GM21619 (cell line): Measurements from ENCODE around the gene DYRK2.

Experiments used
- ATAC-seq: cut with Tn5 transposase; IDR thresholded peaks from one replicate; pipeline ENCODE4 v1.9.1; 2021; ENCODE audit not compliant: unreplicated experiment

DYRK2 gene

DNA sequence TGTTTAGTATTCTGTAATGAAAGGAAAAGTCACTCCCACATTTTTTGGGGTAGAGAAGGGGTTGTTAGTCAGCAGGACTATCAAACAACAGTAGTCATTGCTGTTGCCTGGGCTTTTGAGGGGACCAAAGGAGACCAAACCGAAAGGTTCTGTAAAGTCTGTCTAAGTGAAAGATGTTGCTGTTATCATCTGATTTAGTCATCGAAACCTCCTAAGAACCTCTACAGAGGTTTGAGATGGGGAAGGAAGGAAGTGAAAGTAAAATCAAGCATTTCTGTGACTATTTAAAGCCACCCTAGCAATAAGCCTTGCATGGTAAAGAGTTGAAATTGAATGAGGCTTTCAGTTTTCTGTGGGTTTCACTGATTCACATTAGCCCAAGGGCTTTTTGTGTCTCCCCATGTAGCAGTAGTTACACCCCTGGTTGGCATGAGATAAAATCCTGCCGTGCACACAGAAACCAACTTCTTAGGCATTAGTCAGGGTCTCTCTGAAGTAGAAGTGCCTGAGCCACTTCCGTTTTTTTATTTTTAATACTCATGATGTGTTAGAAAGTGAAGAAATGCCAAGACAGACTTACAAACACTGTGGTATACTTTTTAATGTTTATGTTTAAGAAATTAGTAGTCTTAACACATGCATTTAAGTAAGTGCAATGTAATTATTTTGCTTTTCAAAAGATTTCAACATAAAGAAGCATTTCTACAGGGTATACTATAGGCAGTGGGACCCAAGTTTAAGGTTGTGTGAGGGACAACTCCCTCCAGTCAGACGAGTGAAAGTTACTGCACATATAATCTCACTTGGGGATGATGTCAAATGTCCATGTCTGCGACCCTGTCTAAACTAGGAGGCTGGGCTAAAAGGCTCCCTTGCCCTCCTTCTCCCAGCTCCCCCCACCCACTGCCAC, 50.4 kb downstream of the DYRK2 start:
- ATAC-seq, result peak; percentile 97

DNA sequence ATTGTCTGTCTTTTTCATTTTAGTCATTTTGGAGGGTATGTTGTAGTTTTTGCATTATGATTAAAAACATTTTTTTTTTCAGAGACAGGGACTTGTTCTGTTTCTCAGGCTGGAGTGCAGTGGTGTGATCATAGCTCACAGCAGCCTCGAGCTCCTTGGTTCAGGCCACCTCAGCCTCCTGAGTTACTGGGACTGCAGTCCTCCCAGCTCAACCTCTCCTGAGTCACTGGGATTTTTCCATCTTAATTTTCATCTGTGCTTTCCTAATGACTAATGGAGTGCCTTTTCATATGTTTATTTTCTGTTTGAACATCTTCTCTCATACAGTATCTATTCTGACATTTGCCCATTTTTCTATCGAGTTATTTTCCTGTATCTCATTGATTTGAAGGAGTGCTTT, 52.6 kb downstream of the DYRK2 start:
- ATAC-seq, result no peak

DNA sequence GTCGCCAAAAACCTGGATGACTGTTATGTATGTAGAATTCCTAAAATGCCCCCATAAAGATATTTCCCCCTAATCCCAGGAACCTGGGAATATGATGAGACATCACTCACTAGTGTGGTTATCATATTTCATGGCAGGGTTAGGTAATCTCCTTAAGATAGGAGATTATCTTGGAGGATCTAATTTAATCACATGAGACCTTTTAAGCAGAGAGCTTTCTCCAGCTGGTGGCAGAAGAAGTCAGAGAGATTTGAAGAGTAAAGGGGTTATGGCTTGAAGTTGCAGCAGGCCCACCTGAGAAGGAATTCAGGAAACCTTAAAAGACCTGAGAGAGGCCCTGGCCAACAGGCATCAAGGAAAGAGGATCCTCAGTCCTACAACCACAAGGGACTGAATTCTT, 53.6 kb downstream of the DYRK2 start:
- ATAC-seq, result no peak

DNA sequence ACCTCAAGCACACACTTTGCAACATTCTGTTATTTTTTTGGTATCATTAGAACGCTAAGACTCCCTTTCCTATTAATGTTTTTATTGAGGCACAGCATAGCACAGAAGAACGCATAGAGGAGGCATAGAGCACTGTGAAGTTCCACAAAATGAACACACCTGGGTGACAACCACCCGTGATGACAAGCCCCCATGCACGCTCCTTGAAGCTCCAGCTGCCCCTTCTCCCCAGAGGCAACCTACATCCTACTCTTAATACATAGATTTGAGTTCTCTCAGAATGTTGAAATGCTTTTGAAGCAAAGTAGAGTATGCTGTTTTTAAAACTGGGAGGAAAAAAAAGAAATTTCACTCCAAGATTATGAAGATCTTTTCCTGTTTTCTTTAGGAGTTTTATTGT, 55.5 kb downstream of the DYRK2 start:
- ATAC-seq, result no peak

DNA sequence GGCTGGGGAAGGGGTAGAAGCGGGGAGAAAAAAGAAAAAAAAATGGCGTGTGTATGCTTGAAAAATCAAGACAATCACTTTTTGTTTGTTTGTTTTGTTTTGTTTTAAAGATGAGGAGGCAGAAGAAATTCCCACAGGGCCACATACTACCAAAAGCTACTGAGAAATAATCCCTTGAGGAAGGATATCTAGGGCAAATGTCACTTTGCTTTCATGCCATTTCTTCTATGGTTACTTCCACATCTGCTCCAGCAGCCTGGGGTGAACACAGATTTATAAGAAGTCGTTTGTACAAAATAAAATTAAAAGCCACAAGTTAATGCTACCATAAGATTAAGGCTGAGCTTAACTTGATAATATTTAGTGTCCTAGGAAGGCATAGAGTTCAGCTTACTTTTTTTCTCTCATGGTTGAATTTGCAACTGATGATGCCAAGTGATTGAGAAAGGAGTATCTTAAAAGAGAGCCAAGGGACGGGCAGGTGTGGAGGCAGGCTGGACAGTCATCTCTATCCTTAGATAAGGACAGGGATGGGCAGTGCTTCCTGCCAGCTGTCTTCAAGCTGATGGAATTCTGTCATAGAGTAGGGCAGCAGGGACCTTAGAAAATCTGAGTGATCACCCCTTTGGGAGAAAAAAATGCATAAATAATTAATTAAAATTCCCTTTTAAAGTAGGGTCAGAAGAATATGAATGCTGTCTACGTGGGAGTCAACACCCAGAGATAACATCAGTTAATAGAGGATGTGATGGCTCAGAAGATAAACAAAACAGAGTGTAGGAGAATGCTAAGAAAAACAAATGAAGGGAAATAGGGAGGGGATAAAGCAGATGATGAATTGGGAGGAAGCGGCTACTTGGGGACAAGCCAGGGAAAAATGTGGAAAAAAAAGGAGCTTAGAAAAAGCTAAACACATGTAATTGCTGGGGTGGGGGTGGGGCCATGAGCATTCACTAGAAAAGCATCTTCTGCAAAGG, 57.1 kb downstream of the DYRK2 start:
- ATAC-seq, result no peak

DNA sequence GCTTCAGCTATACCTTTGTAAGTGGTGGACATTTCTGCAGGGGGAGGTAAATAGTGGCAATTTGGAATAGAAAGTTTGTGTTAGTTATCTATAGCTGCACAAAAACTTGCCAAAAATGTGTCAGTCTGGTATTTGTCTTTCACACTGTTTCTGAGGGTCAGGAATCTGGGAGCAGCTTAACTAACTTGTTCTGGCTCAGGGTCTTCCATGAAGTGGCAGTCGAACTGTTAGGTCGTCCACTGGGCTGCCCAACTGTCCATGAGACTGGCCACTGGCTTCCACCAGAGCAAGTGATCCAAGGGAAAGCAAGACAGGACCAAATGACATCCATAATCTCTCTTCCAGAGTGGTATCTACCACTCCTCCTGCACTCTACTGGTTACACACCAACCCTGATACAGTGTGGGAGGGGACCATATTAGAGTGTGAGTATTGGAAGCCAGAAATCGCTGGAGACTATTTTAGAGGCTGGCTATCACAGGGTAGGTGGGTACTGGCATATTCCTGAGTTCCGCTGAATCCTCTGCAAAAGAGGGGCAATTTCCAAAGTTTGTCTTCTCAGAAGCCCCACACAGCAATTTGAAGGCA, 60.9 kb downstream of the DYRK2 start:
- ATAC-seq, result no peak

DNA sequence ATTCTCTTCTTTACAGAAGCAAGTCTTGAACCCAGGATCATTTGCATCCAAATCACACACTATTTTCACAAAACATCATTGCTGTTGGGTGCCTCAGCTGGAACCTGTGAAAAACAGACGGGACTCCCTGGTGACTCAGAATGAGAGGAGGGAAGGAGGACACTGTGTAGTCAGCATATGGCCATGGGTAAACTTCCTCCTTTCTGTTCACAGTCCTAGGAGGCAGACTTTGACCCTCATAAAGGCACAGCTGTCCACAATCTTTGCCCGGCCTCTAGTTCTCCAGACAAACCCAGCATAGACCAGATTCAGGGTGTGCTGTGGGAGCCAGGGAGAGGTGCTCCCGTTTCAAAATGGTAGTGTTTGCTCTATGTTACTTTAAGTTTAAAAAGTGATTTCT, 62.0 kb downstream of the DYRK2 start:
- peak; percentile 97 for ATAC-seq

- ATAC-seq, result no peak
Measured at GRCh38 chr12:67712011-67712410, 63.5 kb downstream of the DYRK2 start.

GRCh38 chr12:67714648-67715047, 66.1 kb downstream of the DYRK2 start:
- ATAC-seq, result no peak
